PC-3 (cell line): Measurements from ENCODE around the gene GRAPL.
"Not testable (repeated sequence)": the region's sequence is repeated elsewhere in the genome, so short reads cannot be mapped to it uniquely, and the experiment has no call there.

Source experiments
- CTCF ChIP-seq: fragments of 300-600 bp; sonication (generic); conservative IDR thresholded peaks from 2 replicates; pipeline ENCODE4 v1.5.1; 2017; ENCODE audit warnings: antibody characterized with exemption, low read depth, mild to moderate bottlenecking, low read length
- EZH2 ChIP-seq: fragments of 300-600 bp; sonication (generic); IDR thresholded peaks from one replicate; pipeline ENCODE4 v1.6.1; 2017; ENCODE audit warnings: antibody characterized with exemption, mild to moderate bottlenecking, low read length; ENCODE audit not compliant: unreplicated experiment
- EZH2phosphoT487 ChIP-seq: fragments of 300-600 bp; sonication (generic); IDR thresholded peaks from 2 replicates; pipeline ENCODE4 v1.6.1; 2018; ENCODE audit warnings: mild to moderate bottlenecking, antibody characterized with exemption, low read length, borderline replicate concordance

DNA sequence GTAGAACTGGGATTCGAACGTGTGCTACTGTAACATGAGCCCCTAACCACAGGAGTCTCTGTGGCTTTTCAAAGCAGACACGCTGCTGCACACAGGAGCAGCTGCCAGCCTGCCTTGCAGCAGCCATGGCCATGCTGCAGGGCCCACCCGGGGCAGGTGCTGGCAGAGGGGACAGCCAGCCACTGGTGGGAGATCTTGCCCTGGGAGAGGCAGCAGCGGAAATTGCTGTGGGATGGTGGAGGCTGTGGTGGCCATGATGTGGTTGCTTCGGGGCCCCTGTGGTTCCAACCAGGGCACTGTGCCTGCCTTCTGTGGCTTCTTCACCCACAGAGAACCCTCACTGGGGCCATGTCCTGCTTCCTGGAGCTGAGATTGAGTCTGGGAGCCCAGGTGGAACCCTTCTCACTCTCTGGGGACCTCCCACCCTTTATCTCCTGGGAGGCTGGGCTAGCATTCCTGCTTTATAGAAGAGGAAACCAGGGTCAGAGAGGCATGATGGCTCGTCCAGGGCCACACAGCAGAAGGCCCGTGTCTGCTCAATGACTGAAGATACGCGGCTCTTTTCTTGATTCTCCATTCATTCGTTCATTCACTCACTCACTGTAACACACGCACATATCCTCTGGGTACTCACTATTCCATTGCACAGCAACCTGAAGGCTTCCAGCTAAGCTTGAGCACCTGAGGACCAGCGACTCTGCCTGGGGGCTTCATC lies 37.2 kb upstream of the GRAPL start:
- TF ChIP-seq CTCF, EZH2, EZH2phosphoT487: not testable (repeated sequence)
